SU-DHL-6 (cell line): ENCODE results near the gene RYR2.

Experiments
- H2AFZ ChIP-seq: fragments of 200-600 bp; sonication (generic); 2 replicates; pipeline ENCODE4 v1.6.1; 2014; ENCODE audit warnings: low read depth, mild to moderate bottlenecking, moderate library complexity, mixed read lengths, antibody characterized with exemption, low read length; ENCODE audit not compliant: severe bottlenecking
- H3F3A ChIP-seq: fragments of 200-600 bp; shearing (Covaris generic); 2 replicates; pipeline ENCODE4 v1.6.0; 2016; ENCODE audit warnings: antibody characterized with exemption, mild to moderate bottlenecking; ENCODE audit not compliant: insufficient read depth
- H3K27ac ChIP-seq: fragments of 200-600 bp; sonication (generic); 2 replicates; pipeline ENCODE4 v1.5.1; 2016; ENCODE audit warnings: low read depth, mild to moderate bottlenecking, low read length, moderate library complexity, mixed read lengths
- H3K27me3 ChIP-seq: fragments of 200-600 bp; sonication (generic), shearing (Covaris generic); 2 replicates; pipeline ENCODE4 v1.6.0; 2014; ENCODE audit warnings: mild to moderate bottlenecking, low read length
- H3K36me3 ChIP-seq: fragments of 200-600 bp; sonication (generic); 2 replicates; pipeline ENCODE4 v1.6.1; 2014; ENCODE audit warnings: mild to moderate bottlenecking, low read length, mixed read lengths
- H3K4me2 ChIP-seq: fragments of 300-600, 200-600 bp; shearing (Covaris generic), sonication (generic); 2 replicates; pipeline ENCODE4 v1.6.0; 2014; ENCODE audit warnings: low read length, low read depth, mild to moderate bottlenecking; ENCODE audit not compliant: poor library complexity, severe bottlenecking
- H3K4me3 ChIP-seq: fragments of 200-600 bp; sonication (generic); 2 replicates; pipeline ENCODE4 v1.5.1; 2014; ENCODE audit warnings: antibody characterized with exemption, low read length, mild to moderate bottlenecking, mixed read lengths; ENCODE audit not compliant: insufficient read depth, poor library complexity, severe bottlenecking
- H3K79me2 ChIP-seq: fragments of 200-600 bp; sonication (generic); 2 replicates; pipeline ENCODE4 v1.6.1; 2014; ENCODE audit warnings: mild to moderate bottlenecking, low read length, moderate library complexity; ENCODE audit not compliant: insufficient read depth
- H3K9ac ChIP-seq: fragments of 200-600 bp; sonication (generic); 2 replicates; pipeline ENCODE4 v1.7.0; 2014; ENCODE audit warnings: mild to moderate bottlenecking, low read length
- H3K9me2 ChIP-seq: fragments of 200-600 bp; sonication (generic); replicated peaks from 2 replicates; pipeline ENCODE4 v1.6.1; 2014; ENCODE audit warnings: low read length; ENCODE audit not compliant: insufficient read depth
- H3K9me3 ChIP-seq: fragments of 200-600 bp; sonication (generic); 2 replicates; pipeline ENCODE4 v1.6.1; 2014; ENCODE audit warnings: low read length, mixed read lengths; ENCODE audit not compliant: insufficient read depth
- H4K20me1 ChIP-seq: fragments of 200-600 bp; sonication (generic); 2 replicates; pipeline ENCODE4 v1.6.1; 2014; ENCODE audit warnings: low read depth, mild to moderate bottlenecking, antibody characterized with exemption, low read length, moderate library complexity, mixed read lengths
- EZH2phosphoT487 ChIP-seq: fragments of 200-600 bp; sonication (generic), shearing (Covaris generic); conservative IDR thresholded peaks from 2 replicates; pipeline ENCODE4 v1.6.1; 2018; ENCODE audit warnings: mild to moderate bottlenecking, antibody characterized with exemption, low read length, moderate library complexity, mixed read lengths
- TF ChIP-seq, protein P1 (sequence below): fragments of 200-600 bp; sonication (generic); IDR thresholded peaks from one replicate; pipeline ENCODE4 v1.5.1; 2017; ENCODE audit warnings: antibody characterized with exemption, mild to moderate bottlenecking, low read length, moderate library complexity; ENCODE audit not compliant: insufficient read depth, poor library complexity, severe bottlenecking

Gene RYR2

DNA sequence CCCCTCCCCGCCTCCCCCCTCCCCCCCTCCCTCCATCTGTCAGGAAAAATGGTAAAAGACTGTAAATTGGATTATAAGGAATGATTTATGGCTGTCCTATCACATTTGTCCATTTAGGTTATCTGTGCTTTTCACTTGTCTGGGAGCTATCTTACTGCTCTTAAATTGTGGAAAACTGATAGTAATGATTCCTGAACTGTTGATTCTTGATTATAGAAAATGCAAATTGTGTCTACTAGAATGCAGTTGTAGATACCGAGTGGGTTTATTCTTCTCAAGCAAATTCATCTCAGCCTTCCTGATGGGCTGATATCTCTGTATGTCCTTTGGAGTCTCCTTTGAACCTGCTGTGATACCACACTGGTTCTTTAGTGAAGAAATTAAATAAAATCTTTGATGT, 12.3 kb downstream of the RYR2 start:
- no peak overlapping the region for H2AFZ ChIP-seq
- no peaks in the 10 kb centered on the region for H3K9me2 ChIP-seq
- no peaks in the 10 kb centered on the region for H3F3A ChIP-seq
- no peaks in the 10 kb centered on the region for H4K20me1 ChIP-seq
- H3K9ac ChIP-seq: no peak overlapping the region
- TF ChIP-seq EZH2phosphoT487: no peak
- TF ChIP-seq, protein P1, sequence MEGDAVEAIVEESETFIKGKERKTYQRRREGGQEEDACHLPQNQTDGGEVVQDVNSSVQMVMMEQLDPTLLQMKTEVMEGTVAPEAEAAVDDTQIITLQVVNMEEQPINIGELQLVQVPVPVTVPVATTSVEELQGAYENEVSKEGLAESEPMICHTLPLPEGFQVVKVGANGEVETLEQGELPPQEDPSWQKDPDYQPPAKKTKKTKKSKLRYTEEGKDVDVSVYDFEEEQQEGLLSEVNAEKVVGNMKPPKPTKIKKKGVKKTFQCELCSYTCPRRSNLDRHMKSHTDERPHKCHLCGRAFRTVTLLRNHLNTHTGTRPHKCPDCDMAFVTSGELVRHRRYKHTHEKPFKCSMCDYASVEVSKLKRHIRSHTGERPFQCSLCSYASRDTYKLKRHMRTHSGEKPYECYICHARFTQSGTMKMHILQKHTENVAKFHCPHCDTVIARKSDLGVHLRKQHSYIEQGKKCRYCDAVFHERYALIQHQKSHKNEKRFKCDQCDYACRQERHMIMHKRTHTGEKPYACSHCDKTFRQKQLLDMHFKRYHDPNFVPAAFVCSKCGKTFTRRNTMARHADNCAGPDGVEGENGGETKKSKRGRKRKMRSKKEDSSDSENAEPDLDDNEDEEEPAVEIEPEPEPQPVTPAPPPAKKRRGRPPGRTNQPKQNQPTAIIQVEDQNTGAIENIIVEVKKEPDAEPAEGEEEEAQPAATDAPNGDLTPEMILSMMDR: no peak
- no peaks in the 10 kb centered on the region for H3K79me2 ChIP-seq
- no peak overlapping the region for H3K4me3 ChIP-seq
- H3K9me3 ChIP-seq: no peaks in the 10 kb centered on the region
- H3K27me3 ChIP-seq: no peaks in the 10 kb centered on the region
- H3K36me3 ChIP-seq: no peaks in the 10 kb centered on the region
- no peak overlapping the region for H3K27ac ChIP-seq
- H3K4me2 ChIP-seq: no peak overlapping the region

DNA sequence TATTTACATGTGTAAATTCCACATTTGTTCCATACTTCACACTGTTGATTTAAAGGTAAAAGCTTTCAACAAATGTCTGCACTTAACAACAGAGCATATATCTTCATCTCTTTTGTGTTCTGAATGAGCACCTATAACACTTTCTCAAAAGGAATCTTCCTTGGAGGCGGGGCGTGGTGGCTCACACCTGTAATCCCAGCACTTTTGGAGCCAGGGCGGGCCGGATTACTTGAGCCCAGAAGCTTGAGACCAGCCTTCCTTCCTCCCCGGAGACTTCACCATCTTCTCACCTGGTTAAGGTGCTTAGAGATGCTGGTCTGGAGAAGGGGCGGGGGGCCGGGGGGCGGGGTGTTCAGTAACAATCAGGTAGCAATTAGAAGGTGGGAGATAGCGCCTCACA, 16.5 kb downstream of the RYR2 start:
- Histone ChIP-seq H3K27me3 (no peaks in the 10 kb centered on the region), H4K20me1 (no peaks in the 10 kb centered on the region), H3K9ac (no peak overlapping the region), H3F3A (no peaks in the 10 kb centered on the region), H3K9me2 (no peaks in the 10 kb centered on the region), H3K36me3 (no peaks in the 10 kb centered on the region), H3K9me3 (no peaks in the 10 kb centered on the region), H3K27ac (no peak overlapping the region), H3K79me2 (no peaks in the 10 kb centered on the region), H3K4me2 (no peak overlapping the region), H2AFZ (no peak overlapping the region), H3K4me3 (no peak overlapping the region)
- no peak for TF ChIP-seq EZH2phosphoT487
- TF ChIP-seq, protein P1: no peak

DNA sequence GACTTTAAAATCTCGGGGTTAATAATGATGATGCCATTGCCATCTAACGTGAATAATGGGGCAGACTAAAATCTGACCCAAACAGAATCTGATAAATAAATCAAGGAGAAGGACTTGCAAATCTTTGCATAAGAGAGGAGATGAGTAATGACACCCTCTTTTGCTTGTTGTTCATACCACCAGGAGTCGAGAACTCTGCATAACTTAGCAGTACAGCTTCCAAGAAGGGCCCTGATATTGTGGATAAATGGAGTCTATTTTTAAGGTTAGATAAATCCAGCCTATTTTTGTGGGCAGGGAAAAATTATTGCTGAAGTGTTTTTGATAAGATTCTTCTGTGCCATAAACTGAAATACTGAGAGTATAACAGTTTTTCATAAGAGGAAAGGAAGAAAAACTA, 17.3 kb downstream of the RYR2 start:
- H3K9me3 ChIP-seq: no peaks in the 10 kb centered on the region
- H3K27me3 ChIP-seq: no peaks in the 10 kb centered on the region
- H3K4me2 ChIP-seq: no peak overlapping the region
- no peak overlapping the region for H2AFZ ChIP-seq
- H3K27ac ChIP-seq: no peak overlapping the region
- no peaks in the 10 kb centered on the region for H4K20me1 ChIP-seq
- H3F3A ChIP-seq: no peaks in the 10 kb centered on the region
- H3K9me2 ChIP-seq: no peaks in the 10 kb centered on the region
- H3K4me3 ChIP-seq: no peak overlapping the region
- no peak overlapping the region for H3K9ac ChIP-seq
- no peaks in the 10 kb centered on the region for H3K36me3 ChIP-seq
- H3K79me2 ChIP-seq: no peaks in the 10 kb centered on the region
- TF ChIP-seq, protein P1: no peak
- no peak for TF ChIP-seq EZH2phosphoT487
